MM.1S (cell line): Measurements from ENCODE around the gene HOXB7.

Source experiments
- DNase-seq: peaks from one replicate; pipeline ENCODE4 v3.0.0-alpha.2; 2015
- H2AFZ ChIP-seq: fragments of 300-600 bp; sonication (generic); 2 replicates; pipeline ENCODE4 v1.6.0; 2016; ENCODE audit warnings: antibody characterized with exemption, low read length
- H3F3A ChIP-seq: fragments of 300-600 bp; sonication (generic); 2 replicates; pipeline ENCODE4 v1.6.1; 2016; ENCODE audit warnings: mild to moderate bottlenecking, antibody characterized with exemption, low read length, moderate library complexity, mixed read lengths; ENCODE audit not compliant: insufficient read depth
- H3K27ac ChIP-seq: fragments of 300-600 bp; sonication (generic); 2 replicates; pipeline ENCODE4 v1.5.1; 2016; ENCODE audit warnings: mild to moderate bottlenecking, low read length
- H3K27me3 ChIP-seq: fragments of 300-600 bp; sonication (generic); replicated peaks from 2 replicates; pipeline ENCODE4 v1.6.0; 2016; ENCODE audit warnings: low read length; ENCODE audit not compliant: insufficient read depth
- H3K36me3 ChIP-seq: fragments of 300-600 bp; sonication (generic); replicated peaks from 2 replicates; pipeline ENCODE4 v1.6.1; 2016; ENCODE audit warnings: mild to moderate bottlenecking, low read length, mixed read lengths; ENCODE audit not compliant: insufficient read depth
- H3K4me1 ChIP-seq: fragments of 300-600 bp; sonication (generic); 2 replicates; pipeline ENCODE4 v1.6.1; 2016; ENCODE audit warnings: low read length, mixed read lengths
- H3K4me2 ChIP-seq: fragments of 300-600 bp; sonication (generic); 2 replicates; pipeline ENCODE4 v1.6.0; 2016; ENCODE audit warnings: low read depth, low read length
- H3K4me3 ChIP-seq: fragments of 300-600 bp; sonication (generic); 2 replicates; pipeline ENCODE4 v1.5.1; 2016; ENCODE audit warnings: low read length, mixed read lengths
- H3K79me2 ChIP-seq: fragments of 300-600 bp; sonication (generic); 2 replicates; pipeline ENCODE4 v1.6.1; 2016; ENCODE audit warnings: mixed run types, low read length, mixed read lengths
- H3K9ac ChIP-seq: fragments of 300-600 bp; sonication (generic); 2 replicates; pipeline ENCODE4 v1.6.1; 2016; ENCODE audit warnings: low read length, mixed read lengths
- H3K9me2 ChIP-seq: fragments of 300-600 bp; sonication (generic); replicated peaks from 2 replicates; pipeline ENCODE4 v1.6.1; 2016; ENCODE audit warnings: mild to moderate bottlenecking, low read length, mixed read lengths; ENCODE audit not compliant: insufficient read depth
- H3K9me3 ChIP-seq: fragments of 300-600 bp; sonication (generic); replicated peaks from 2 replicates; pipeline ENCODE4 v1.6.1; 2016; ENCODE audit warnings: mild to moderate bottlenecking, low read length, mixed read lengths; ENCODE audit not compliant: insufficient read depth
- H4K20me1 ChIP-seq: fragments of 300-600 bp; sonication (generic); 2 replicates; pipeline ENCODE4 v1.6.1; 2016; ENCODE audit warnings: mild to moderate bottlenecking, low read length, moderate library complexity, mixed read lengths; ENCODE audit not compliant: insufficient read depth
- EZH2 ChIP-seq: fragments of 300-600 bp; sonication (generic); optimal IDR thresholded peaks from 2 replicates; pipeline ENCODE3; 2017; ENCODE audit warnings: low read depth, mild to moderate bottlenecking, antibody characterized with exemption, low read length, mixed read lengths
- EZH2phosphoT487 ChIP-seq: fragments of 300-600 bp; sonication (generic); IDR thresholded peaks from 2 replicates; pipeline ENCODE4 v1.6.1; 2018; ENCODE audit warnings: antibody characterized with exemption, low read length
- TF ChIP-seq, protein P1 (sequence below): fragments of 300-600 bp; sonication (generic); IDR thresholded peaks from 2 replicates; pipeline ENCODE4 v1.5.1; 2016; ENCODE audit warnings: antibody characterized with exemption, low read length, mixed read lengths

Gene HOXB7

DNA sequence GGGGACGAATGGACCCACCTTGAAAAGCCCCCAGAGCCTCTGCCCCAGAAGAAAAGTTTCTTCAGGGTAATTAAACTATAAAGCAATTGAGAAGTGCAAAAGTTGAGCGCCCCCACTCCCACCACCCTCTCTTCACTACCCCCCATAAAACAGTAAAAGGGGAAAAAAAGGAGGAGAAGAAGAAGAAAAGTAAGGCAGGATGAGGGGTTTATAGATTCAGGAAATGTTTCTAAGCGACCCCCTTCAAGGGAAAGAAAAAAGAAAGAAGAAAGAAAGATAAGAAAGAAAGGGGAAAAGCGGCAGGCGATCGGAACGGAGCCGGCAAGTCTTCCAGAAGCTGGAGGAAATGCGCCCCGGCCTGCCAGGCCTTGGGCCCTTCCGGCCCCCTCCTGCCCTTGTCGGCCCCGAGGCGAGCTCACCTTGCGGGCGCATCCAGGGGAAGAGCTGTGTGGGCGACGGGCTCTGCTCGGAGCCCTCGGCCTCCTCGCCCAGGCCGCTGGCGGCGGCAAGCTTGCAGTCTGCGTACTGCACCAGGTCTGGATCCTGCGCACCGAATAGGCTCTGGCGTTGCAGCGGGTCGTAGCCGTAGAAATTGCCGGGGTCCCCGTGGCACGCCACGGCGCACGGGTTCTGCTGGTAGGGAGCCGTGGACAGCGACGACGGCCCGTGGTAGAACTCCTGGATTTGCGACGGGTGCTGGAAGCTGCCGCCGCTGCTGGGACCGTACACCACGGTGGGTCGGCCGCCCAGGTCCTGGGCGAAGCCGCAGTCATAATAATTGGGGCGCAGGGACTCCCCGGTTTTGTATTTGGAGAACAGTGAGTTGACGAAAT lies 3.3 kb upstream of the HOXB7 start:
- DNase-seq: no peak
- peak overlapping the region; percentile 99; the same call in 1 of the 2 replicates for H3K4me2 ChIP-seq
- no peak overlapping the region for H3K27ac ChIP-seq
- peaks cover 53% of the 10 kb centered on the region for H3K27me3 ChIP-seq
- no peaks in the 10 kb centered on the region for H3K9me2 ChIP-seq
- no peaks in the 10 kb centered on the region for H3K9me3 ChIP-seq
- H3K79me2 ChIP-seq: no peaks in the 10 kb centered on the region
- H2AFZ ChIP-seq: no peak overlapping the region
- H3F3A ChIP-seq: peaks cover 4% of the 10 kb centered on the region
- H4K20me1 ChIP-seq: no peaks in the 10 kb centered on the region
- no peak overlapping the region for H3K9ac ChIP-seq
- TF ChIP-seq, protein P1, sequence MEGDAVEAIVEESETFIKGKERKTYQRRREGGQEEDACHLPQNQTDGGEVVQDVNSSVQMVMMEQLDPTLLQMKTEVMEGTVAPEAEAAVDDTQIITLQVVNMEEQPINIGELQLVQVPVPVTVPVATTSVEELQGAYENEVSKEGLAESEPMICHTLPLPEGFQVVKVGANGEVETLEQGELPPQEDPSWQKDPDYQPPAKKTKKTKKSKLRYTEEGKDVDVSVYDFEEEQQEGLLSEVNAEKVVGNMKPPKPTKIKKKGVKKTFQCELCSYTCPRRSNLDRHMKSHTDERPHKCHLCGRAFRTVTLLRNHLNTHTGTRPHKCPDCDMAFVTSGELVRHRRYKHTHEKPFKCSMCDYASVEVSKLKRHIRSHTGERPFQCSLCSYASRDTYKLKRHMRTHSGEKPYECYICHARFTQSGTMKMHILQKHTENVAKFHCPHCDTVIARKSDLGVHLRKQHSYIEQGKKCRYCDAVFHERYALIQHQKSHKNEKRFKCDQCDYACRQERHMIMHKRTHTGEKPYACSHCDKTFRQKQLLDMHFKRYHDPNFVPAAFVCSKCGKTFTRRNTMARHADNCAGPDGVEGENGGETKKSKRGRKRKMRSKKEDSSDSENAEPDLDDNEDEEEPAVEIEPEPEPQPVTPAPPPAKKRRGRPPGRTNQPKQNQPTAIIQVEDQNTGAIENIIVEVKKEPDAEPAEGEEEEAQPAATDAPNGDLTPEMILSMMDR: no peak
- TF ChIP-seq EZH2 (peak; percentile 61), EZH2phosphoT487 (0 out of 2 replicates have a peak, but pooled peaks have one; percentile 57)
- no peaks in the 10 kb centered on the region for H3K36me3 ChIP-seq
- H3K4me1 ChIP-seq: peaks cover 8% of the 10 kb centered on the region; the same call in 1 of the 2 replicates
- no peak overlapping the region for H3K4me3 ChIP-seq

DNA sequence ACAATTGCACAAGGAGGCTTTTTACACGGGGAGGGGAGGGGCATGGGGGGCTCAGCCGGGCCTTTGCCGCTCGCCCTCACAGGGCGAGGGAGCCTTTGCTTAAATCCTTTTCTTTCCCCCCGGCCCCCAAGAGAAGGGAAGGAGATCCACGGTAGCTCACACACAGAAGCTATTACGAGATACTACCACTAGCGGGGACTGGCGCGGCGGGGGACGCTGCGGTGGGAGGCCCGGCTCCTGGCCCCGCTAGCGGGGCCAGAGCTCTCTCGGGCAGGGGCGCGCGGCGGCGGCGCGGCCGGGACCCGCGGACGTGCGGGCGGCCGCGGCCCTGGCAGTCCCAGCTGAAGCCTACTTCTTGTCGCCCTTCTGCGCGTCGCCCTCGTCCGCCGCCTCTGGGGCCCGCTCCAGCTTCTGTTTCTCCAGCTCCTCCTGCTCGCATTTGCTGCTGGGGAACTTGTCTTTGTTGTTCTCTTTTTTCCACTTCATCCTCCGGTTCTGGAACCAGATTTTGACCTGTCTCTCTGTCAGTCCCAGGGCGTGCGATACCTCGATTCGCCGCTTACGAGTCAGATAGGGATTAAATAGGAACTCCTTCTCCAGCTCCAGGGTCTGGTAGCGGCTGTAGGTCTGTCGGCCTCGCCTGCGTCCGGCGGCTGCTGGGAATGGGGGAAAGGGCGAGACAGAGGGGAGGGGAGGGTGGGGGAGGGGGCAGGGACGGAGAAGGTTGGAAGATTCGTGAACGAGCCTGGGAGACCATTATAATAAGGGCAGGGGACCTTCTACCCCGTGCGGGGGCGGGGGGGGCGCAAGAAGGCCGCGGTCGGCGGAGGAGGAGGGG lies 2.3 kb upstream of the HOXB7 start:
- H3K27me3 ChIP-seq: peaks cover 45% of the 10 kb centered on the region
- peak overlapping the region; percentile 27; the same call in 1 of the 2 replicates for H3K9ac ChIP-seq
- H3K79me2 ChIP-seq: no peaks in the 10 kb centered on the region
- no peak overlapping the region for H3K27ac ChIP-seq
- H3K9me3 ChIP-seq: no peaks in the 10 kb centered on the region
- H3F3A ChIP-seq: peaks cover 4% of the 10 kb centered on the region
- no peaks in the 10 kb centered on the region for H3K9me2 ChIP-seq
- H3K4me3 ChIP-seq: peak overlapping the region; percentile 87
- peaks cover 8% of the 10 kb centered on the region; the same call in 1 of the 2 replicates for H3K4me1 ChIP-seq
- DNase-seq: no peak
- H2AFZ ChIP-seq: peak overlapping the region; percentile 98
- H4K20me1 ChIP-seq: no peaks in the 10 kb centered on the region
- H3K4me2 ChIP-seq: peak overlapping the region; percentile 99
- no peak for TF ChIP-seq EZH2phosphoT487
- TF ChIP-seq, protein P1: peak; percentile 20
- H3K36me3 ChIP-seq: no peaks in the 10 kb centered on the region

DNA sequence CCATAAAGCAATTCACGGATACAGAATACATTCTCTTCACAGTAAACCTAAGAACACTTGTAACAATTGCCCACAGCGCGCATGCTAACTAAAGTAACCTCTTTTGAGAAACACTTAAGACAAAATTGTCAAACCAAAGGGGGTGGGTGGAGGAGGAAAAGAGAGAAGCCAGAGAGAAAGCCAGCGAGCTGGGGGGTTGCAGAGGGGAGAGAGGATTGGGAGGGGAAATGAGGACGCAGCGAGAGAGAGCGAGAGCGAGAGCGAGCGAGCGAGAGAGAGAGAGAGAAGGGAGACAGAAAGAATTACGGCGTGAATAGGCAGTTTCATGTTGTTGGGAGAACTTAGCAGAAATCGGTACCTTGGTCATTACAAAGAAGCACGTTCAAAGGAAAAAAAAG lies 1.6 kb upstream of the HOXB7 start:
- Histone ChIP-seq H3K4me3 (peak overlapping the region; percentile 87), H4K20me1 (no peaks in the 10 kb centered on the region), H3K79me2 (no peaks in the 10 kb centered on the region), H3K27ac (no peak overlapping the region), H3K9me2 (no peaks in the 10 kb centered on the region), H3K4me2 (peak overlapping the region; percentile 99), H2AFZ (peak overlapping the region; percentile 98), H3K4me1 (peaks cover 8% of the 10 kb centered on the region; the same call in 1 of the 2 replicates), H3K9ac (peak overlapping the region; percentile 27; the same call in 1 of the 2 replicates), H3K9me3 (no peaks in the 10 kb centered on the region), H3K36me3 (no peaks in the 10 kb centered on the region), H3F3A (peaks cover 4% of the 10 kb centered on the region), H3K27me3 (peaks cover 38% of the 10 kb centered on the region)
- TF ChIP-seq EZH2: no peak
- TF ChIP-seq EZH2phosphoT487: no peak
- TF ChIP-seq, protein P1: no peak
- no peak for DNase-seq
